ENCODE data around the gene PLEKHM3.

DNA sequence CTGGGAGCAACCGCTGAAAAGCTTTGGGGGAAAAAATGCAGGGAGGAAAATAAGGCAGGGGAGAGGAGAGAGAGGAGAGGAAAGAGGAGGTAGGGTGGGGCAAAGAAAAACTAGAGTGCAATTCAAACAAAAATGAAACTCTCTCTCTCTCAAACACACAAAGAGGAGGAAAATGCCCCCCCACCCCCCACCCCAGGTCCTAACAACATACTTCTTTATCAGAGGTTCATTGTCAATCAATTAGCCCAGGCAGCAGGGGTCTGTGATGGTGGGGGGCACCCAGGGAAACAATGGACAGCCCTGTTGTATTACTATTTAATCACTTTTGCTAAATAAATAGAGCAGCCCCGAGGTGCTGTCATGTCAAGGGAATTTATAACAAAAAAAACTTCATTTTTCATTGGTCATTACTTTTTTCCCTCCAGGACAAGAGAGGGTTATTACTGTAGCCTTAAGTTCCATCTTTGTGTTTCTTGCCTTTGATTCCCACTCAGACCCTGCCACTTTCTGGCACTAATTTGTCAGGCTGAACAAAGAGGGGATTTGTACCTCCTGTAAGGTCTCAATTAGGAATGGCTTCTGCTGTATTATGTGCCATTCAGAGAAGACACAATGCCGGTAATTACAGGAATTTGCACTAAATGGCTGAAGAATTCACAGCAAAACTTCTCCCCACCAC is 55.0 kb downstream of the PLEKHM3 start:
- TF ChIP-seq, protein P1, sequence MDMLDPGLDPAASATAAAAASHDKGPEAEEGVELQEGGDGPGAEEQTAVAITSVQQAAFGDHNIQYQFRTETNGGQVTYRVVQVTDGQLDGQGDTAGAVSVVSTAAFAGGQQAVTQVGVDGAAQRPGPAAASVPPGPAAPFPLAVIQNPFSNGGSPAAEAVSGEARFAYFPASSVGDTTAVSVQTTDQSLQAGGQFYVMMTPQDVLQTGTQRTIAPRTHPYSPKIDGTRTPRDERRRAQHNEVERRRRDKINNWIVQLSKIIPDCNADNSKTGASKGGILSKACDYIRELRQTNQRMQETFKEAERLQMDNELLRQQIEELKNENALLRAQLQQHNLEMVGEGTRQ (IDR thresholded peaks at IDR 0.05; ENCODE audit: low read depth, low read length) = no peak
- TF ChIP-seq, protein P2, sequence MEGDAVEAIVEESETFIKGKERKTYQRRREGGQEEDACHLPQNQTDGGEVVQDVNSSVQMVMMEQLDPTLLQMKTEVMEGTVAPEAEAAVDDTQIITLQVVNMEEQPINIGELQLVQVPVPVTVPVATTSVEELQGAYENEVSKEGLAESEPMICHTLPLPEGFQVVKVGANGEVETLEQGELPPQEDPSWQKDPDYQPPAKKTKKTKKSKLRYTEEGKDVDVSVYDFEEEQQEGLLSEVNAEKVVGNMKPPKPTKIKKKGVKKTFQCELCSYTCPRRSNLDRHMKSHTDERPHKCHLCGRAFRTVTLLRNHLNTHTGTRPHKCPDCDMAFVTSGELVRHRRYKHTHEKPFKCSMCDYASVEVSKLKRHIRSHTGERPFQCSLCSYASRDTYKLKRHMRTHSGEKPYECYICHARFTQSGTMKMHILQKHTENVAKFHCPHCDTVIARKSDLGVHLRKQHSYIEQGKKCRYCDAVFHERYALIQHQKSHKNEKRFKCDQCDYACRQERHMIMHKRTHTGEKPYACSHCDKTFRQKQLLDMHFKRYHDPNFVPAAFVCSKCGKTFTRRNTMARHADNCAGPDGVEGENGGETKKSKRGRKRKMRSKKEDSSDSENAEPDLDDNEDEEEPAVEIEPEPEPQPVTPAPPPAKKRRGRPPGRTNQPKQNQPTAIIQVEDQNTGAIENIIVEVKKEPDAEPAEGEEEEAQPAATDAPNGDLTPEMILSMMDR (conservative IDR thresholded peaks at IDR 0.05; ENCODE audit: low read depth, low read length) = no peak
- TF ChIP-seq POLR2A (IDR thresholded peaks at IDR 0.05; ENCODE audit: low read depth, low read length) (no peak), MAFK (IDR thresholded peaks at IDR 0.05; ENCODE audit: low read depth, low read length) (no peak), RCOR1 (IDR thresholded peaks at IDR 0.05; ENCODE audit: insufficient replicate concordance, low read length) (no peak), CEBPB (IDR thresholded peaks at IDR 0.05; ENCODE audit: low read depth, low read length) (no peak)

Measured in IMR-90 (cell line).